Activated CD4-positive, CD25-positive, alpha-beta regulatory T cell treated with anti-CD3 and anti-CD28 coated beads, Interleukin-2, amount 50 U/mL, for 16 hours (primary cell): ENCODE measurements around the gene LRIG2.
"Not testable (repeated sequence)": the region's sequence is repeated elsewhere in the genome, so short reads cannot be mapped to it uniquely, and the experiment has no call there.

Experiments
- DNase-seq: peaks from one replicate; pipeline ENCODE4 v3.0.0-alpha.2; 2020; ENCODE audit warnings: low read depth, low spot score

LRIG2 gene

GRCh38 chr1:113063456-113063855, 9.5 kb upstream of the LRIG2 start:
- DNase-seq, result not testable (repeated sequence)

DNA sequence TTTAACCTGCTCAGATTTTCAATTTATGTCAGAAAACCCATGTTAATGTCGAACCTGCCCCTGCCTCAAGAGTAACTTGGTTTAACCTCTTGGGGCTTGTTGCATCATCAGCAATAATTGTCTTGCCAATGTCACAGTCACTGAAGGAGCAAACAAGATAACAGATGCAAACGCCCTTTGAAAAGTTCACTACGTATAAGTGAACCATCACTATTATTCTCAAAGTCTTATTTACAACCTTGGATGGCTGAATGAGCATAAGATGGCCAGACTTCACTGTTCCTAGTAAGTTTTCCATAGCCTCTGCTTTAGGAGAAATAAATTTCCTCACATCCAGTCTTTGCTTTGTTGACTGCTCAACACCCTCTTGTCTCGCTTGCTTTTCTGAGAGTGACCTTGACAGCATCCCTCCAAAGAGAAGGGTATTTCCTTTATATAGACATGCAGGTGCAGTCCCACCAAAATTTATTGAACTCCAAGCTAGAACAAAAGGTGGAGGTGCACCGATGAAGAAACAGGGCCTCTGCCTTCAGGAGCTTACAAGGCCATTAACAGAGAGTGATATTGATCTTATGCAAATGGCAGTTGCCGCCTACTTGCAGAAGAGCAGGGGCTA, 749 bp upstream of the LRIG2 start:
- no peak for DNase-seq

DNA sequence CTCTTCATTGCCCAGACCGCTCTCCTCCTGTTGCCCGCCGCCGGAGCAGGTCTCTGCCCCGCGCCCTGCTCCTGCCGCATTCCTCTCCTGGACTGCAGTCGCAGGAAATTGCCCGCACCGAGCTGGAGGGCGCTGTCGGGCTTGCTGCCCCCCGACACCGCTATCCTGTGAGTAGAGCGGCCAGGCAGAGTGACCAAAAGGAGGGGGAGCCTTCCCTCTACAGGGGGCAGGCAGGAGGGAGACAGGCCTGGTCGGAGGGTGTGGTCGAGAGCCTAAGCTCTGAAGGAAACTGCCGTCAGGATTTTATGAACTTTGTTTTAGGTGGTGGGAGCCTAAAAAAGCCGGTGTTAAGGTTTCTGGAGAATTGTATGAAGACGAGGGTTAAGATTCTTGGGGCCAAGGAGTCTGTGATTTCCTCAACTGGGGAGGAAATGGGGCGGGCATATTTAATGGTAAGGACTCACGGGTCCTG, 517 bp downstream of the LRIG2 start:
- DNase-seq, result no peak

DNA sequence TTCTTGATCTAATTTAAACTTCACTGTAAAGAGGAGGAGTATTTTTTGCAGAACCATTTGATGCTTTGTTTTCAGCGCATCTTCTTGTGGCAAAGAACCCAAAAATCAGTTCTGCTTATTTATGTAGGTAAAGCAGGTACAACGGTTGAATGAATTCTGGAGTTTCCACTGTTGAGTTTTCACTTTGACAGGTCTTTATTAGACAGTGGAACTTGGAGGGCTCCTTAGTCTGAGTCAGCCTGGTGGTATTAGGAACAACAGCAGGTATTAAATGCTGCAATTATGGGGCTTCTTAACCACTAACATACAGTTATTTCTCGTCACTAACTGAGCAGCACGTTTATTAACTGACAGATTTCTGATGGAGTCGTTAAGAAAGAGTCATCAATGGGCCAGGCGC, 1.2 kb downstream of the LRIG2 start:
- no peak for DNase-seq

DNA sequence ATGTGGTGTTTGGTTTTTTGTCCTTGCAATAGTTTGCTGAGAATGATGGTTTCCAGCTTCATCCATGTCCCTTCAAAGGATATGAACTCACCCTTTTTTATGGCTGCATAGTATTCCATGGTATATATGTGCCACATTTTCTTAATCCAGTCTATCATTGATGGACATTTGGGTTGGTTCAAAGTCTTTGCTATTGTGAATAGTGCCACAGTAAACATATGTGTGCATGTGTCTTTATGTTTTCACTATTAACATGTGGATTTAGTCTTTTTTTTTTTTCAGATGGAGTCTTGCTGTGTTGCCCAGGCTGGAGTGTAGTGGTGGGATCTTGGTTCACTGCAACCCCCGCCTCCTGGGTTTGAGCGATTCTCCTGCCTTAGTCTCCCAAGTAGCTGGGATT, 5.0 kb downstream of the LRIG2 start:
- not testable (repeated sequence) for DNase-seq

DNA sequence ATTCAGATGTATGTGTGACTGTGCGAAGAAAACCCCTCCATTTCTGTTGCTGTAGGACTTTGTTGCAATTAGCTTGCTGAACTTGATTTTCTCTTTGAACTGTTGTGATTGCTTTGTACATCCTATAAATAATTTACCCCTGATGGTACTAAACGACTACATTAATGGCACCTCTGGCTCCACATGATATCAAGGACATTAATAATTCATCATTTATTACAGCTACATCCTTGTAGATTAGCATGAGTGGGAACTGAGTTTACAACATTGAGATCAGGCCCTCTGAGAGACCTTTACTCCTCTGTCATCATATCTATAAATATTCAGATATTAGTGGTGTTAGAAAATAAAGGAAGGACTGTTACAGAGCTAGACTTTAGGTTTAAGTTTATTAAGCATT, 13.5 kb downstream of the LRIG2 start:
- DNase-seq, result no peak

DNA sequence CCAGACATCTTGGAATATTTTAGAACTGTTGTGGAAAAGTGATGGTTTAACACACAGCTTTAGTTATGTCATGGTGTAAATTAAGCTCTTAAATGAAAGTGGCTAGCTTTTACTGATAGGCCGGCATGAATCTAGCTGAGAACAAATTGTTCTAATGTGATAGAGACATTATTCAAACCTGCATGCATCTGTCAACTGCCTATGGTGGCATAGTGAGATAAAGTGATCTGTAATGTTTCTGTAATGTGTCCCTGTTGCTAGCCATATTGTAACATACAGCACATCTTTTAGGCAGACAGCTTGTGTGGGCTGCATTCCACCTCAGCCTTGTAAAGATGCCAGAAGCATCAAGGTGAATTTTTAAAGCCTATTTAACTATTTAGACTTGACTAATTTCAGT, 16.0 kb downstream of the LRIG2 start:
- no peak for DNase-seq

GRCh38 chr1:113090051-113090450, 17.1 kb downstream of the LRIG2 start:
- DNase-seq, result no peak

- no peak for DNase-seq
Observed at GRCh38 chr1:113091988-113092594, 19.1 kb downstream of the LRIG2 start.

- no peak for DNase-seq
Observed at GRCh38 chr1:113094506-113094905, 21.5 kb downstream of the LRIG2 start.

DNA sequence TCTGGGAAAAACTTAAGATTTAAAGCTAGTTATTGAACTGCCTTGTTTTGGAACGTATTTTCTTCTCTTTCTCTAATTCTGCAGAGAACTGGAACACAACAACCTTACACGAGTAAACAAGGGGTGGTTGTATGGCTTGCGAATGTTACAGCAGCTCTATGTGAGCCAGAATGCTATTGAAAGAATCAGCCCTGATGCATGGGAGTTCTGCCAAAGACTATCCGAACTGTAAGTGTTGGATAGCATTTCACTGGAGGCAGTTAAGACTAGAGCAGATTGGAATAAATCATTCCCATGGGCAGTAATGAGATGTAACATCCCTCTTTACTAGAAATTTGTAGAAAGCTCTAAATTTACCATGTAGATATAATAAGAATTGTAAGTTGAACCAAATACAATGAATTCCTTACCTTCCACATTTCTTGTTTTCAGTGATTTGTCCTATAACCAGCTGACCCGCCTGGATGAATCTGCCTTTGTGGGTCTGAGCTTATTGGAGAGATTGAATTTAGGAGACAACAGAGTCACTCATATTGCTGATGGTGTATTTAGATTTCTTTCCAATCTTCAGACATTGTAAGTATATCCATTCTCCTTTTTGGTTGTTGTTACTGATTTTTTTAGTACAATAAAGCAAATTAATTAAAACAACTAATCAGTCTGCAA, 22.9 kb downstream of the LRIG2 start:
- DNase-seq, result no peak

DNA sequence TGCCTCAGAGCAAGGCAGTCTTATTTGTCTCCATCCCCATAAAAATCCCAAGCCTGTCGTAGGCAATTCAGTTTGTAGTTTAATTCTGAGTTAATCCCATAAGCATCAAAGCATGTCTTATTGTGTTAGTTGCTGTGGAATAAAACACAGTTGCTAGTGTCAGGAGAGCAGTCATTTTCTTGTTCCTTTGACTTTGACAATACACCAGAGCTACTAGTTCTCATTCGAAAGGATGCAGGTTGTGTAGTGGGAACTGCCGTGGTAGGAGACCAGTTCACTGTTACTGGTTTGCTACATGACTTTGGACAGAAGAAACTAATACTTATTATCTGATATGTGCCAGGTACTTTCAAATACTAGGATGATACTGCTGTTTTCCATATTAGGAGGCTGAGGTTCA, 23.5 kb downstream of the LRIG2 start:
- DNase-seq, result no peak

DNA sequence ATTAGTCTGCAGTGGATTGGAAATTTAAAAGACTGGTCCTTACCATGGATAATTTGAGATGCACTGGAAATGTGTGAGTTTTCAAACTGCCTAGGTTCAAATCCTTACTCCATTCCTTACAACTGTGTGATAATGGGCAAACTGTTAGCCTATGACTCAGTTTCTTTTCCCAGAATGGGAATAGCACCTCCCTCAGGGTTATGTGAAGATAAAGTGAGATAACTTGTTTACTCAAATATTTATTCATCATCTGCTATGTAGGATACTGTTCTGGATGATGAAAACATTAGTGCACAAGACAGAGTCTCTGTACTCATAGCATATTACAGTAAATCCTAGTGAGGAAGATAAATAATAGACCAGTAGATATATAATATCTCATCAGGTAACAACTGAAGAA, 28.6 kb downstream of the LRIG2 start:
- DNase-seq, result no peak

DNA sequence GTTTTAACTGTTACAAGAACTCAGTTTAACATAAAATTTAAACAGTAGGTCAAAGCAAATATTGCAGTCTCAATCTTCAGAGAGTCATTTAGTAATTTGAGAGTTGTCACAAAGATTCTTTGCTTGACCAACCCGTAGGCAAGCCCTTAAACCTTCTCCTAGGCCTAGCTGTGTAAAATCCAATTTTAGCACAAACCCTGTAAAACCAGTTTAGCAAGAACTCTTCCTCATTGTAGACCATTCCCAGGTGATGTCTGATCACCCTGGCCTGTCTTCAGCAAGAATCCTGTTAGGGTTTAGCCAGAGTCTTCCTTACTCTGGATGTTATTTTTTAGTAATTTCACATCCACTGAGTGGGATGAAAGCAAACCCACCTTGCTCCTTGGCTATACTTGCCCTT, 30.1 kb downstream of the LRIG2 start:
- DNase-seq, result no peak

DNA sequence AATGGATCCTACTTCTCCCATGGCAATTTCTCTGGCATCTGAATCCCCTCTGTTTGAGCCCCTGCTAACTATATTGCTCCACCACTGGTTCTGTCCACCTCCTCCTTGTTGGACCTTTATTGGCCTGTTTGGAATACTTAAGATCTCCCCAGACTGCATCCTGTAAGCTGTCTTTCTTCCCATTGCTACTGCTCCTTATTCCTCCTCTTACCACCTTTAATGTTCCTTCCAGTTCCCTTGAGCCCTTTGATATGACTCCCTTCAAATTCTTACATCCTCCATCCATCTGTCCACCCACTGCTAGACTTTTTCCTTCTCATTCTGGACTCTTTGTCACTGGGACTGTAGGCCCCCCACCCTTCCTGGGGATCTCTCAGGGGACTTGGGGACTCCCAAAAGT, 31.0 kb downstream of the LRIG2 start:
- no peak for DNase-seq

- DNase-seq, result no peak
Observed at GRCh38 chr1:113106910-113107309, 33.9 kb downstream of the LRIG2 start.

DNA sequence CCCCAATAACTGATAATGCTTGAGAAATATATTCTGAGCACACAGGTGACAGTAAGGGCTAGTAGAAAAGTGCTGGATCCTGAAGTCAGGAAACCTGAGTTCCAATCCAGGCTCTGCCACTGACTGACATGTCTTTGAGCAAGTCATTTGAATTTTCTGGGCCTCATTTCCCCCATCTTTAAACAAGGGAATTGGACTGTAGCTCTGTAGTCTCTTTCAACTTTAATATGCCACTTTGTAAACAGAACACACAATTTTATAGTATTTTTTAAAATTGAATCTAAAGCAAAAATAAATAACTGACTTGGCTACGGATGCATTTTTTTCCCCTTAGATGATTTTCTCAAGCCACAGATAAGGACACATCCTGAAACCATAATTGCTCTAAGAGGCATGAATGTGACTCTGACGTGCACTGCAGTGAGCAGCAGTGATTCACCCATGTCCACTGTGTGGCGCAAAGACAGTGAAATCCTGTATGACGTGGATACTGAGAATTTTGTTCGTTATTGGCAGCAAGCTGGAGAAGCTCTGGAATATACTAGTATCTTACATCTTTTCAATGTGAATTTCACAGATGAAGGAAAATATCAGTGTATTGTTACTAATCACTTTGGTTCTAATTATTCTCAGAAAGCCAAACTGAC, 37.0 kb downstream of the LRIG2 start:
- no peak for DNase-seq

DNA sequence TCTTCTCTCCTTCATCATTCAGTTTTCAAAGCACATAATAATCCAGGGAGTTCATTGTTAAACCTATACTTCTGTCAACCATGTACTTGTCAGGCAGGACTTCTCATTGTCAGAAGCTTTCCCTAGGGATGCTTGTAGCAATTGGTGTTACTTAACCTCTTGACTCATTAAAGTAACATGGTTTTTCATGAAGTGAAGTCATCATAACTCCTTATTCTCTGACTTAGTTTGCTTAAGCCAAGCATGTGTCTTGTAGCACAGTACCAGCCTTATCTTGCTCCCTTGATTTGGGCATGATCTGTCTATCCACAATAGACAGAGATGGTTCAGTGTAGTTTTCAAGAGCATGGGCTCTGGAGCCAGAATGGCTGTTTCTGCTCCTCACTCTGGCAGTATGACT, 45.3 kb downstream of the LRIG2 start:
- no peak for DNase-seq

DNA sequence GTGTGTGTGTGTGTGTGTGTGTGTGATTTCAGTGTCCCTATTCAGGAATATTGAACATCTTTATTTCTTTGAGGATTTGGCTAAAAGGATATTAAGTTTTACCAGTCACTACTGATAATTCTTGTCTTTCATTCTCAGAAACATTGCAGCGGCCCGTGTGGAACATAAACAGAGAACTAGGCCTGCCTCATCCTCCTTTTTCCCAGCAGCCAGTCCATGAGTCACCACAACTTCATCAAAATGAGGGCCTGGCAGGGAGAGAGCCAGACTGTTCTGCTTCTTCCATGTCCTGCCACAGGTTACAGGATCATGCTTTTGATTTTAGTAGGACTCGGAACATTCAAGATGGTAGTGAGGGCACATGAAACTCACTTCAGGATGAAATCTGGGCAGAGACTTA, 50.7 kb downstream of the LRIG2 start:
- DNase-seq, result no peak

DNA sequence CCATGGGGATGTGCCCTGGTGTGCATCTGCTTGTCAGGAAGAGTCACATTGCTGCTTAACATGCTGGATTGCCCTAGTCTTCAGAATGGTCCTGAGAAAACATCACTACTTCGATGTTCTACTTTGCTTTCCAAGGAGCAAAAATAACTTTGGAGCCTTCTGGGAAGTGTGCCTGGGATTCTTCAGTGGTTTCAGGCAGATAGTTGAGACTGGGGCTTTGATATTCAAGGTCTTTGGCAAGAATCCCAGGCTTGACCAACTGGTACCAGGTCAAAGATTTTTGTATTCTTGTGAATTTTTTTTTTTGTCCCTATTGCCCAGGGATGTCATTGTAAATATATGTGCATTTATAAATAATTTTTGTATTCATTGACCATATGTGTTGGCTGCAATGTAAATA, 51.4 kb downstream of the LRIG2 start:
- no peak for DNase-seq

DNA sequence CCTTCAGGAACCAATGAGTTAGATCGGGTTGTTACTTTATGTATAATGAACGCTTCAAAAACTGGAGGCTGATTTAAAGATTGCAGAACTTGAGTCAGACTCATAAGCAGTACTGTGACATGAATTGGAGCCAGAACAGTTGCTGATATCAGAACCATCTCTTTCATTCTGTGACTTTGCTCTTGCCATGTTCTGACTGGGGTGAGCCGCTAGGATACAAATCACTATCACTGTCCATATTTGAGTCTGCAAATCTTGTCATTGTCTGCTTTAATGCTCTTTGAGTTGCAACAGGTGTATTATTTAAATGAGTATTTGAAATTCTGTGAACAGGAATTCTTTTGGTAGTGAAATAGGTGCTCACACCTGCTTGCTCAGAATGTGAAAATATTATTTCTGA, 52.5 kb downstream of the LRIG2 start:
- no peak for DNase-seq

GRCh38 chr1:113126207-113126606, 53.2 kb downstream of the LRIG2 start:
- no peak for DNase-seq

DNA sequence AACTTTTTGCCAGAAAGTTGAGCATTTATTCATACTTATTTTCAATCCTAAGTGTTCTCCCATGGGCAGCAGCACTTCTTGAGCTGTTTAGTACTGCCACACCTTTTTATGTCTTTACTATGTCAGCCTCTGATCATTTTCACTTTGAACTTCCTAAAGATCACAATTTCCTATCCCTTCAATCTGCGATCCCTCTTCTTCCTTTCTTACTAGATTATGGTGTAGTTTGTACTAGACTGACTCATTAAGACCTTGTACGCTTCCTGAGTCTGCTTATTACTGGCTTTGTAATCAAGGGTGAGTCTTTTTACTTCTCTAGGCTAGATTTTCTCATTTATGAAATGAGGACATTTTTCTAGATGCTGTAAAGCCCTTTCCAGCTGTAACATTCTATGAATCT, 55.1 kb downstream of the LRIG2 start:
- DNase-seq, result no peak
